Pulmonary artery endothelial cell (primary cell): ENCODE results near the gene AHDC1. TPM values are rescaled to one million over a fixed set of nuclear protein-coding genes. Genes with fewer than 3 reads are reported as not detected.

ENCODE experiments used
- DNase-seq: peaks from one replicate; pipeline ENCODE4 v3.0.0-alpha.2; 2011; ENCODE audit warnings: low read depth, low spot score
- total RNA-seq: library from RNA; depleted of rRNA; stranded (reverse); fragments of >200 nt; gene quantifications from 2 replicates; pipeline ENCODE4 v1.2.3, GENCODE V29; 2014

Gene AHDC1
- total RNA-seq, 1 donor from 2014 or later: 4.3 TPM

DNA sequence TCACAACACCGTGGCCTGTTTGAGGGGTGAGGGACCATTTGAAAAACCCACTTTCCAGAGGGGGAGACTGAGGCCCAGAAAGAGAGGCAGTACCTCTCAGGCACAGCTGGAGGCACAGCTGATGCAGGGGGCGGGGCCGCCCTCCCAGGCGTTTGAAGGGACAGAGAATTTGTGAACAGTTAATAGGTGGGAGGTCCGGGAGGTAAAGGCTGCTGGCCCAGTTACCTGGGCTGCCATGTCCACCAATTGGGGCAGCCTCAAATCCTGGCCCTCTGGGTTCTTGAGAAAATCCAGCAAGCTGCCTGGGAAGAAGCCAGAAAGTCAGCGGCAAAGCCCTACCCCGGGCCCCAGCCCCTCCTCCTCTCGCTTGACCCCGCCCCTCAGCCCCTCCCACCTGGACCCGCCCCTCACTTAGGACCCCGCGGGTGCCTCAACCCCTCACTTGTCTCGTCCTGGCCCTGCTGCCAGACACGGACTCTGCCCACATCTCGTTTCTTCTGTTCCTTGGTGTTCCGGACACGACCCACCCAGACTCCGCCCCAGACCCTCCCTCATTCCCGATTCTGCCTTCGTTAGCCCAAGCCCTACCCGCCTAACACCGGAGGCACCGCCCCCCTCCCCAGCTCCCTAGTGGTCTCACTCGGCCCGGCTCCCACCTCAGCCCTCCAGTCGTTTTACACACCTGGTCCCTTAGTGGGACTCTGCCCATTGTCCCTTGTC, 10.8 kb upstream of the AHDC1 start:
- no peak for DNase-seq

DNA sequence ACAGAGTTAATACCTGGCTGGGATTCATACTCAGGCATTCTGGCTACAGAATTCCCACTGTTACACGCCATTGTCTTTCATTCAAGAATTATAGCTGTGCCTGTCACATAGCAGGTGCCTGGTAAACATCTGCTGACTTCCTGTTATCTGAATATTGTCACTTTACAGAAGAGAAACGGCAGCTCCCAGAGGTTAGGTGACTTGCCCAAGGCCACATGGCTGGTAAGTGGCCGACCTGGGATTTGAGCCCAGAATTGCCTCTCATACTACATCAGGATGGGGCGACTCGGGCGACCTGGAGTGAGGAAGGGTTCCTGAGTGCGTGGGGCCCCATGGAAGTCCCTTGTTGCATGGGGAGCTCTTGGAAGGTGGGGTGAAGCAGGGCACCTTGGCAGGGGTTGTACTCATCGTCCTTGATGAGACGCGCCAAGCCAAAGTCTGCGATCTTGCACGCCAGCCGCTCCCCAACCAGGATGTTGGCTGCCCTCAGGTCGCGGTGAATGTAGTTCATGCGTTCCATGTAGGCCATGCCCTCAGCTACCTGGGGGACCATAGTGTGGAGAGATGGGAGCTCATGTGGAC, 10.2 kb upstream of the AHDC1 start:
- no peak for DNase-seq

DNA sequence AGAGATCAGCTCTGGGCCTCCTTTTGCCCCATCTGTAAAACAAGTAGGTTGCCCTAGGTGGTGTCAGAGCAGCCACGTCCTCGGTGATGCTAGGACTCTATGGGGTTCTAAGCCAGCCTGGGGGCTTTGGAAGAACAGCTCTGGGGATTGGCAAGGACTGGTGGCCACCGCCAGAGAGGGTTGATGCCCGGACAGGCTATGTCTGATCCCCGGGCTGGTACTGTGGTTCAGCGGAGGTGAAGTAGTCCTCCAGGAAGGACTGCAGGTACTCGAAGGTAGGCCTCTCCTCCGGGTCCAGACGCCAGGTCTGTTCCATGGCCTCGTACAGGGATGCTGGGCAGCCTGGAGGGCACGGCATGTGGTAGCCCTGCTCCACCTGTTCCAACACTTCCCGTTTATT, 8.8 kb upstream of the AHDC1 start:
- DNase-seq: no peak

DNA sequence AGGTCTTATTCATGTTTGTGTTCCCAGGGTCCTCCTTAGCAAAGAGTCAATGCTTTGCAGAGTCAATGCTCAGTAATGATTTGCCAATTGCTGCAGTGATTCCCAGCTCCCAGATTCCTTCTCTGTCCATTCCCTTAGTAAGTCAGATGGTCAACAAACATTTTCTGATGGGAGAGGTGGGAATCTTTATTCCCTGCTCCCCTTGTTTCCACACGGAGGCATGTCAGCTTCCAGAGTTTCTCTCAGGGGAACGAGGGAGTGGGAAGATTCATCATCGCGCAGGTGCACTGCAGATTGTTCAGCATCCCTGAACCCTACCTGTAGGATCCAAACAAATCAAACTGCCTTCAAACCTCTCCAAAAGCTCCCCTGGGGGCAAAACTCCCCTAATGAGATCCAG, 7.5 kb upstream of the AHDC1 start:
- DNase-seq: no peak

DNA sequence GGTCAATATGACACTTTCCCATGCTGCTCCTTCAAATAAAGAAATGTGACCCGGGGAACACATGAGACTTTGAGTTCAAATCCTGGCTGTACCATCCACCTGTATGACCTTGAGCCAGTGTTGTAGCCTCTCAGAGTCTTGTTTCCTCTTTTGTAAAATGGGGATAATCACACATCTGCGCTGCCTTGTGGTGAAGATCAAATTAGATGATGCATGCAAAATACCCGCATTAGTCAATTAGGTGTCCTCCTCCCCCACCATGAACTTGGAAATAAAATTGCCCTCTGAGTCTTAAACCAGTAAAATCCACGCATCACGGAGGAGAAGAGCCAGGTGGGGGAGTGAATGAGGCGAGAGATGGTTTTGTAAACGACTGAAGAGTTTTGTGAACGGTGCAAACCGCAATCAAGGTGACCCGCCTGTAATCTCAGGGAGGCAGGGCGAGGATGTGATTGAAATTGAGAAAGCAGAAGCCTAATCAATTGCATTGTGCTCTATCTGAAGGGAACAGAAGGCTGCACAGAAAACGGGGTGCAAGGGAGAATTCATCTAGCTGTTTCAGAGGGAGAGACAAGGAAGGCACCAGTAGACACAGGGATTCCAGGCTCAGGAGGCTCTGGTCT, 5.8 kb upstream of the AHDC1 start:
- no peak for DNase-seq

DNA sequence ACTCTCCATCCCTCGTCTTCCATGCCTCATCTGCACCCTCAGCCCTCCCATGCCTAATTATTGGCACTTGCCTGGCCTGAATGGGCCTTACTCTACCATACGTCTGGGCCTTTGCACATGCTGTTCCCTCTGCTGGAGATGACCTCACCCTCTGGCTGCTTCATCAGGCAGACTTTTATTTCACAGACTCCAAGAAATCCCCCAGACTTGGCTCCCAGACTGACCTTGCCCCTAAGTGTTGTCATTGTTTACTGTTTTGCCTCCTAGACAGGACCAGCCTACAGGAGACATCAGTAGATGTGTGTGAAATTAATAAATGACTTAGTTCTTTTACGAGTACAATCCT, 5.2 kb upstream of the AHDC1 start:
- DNase-seq: no peak

DNA sequence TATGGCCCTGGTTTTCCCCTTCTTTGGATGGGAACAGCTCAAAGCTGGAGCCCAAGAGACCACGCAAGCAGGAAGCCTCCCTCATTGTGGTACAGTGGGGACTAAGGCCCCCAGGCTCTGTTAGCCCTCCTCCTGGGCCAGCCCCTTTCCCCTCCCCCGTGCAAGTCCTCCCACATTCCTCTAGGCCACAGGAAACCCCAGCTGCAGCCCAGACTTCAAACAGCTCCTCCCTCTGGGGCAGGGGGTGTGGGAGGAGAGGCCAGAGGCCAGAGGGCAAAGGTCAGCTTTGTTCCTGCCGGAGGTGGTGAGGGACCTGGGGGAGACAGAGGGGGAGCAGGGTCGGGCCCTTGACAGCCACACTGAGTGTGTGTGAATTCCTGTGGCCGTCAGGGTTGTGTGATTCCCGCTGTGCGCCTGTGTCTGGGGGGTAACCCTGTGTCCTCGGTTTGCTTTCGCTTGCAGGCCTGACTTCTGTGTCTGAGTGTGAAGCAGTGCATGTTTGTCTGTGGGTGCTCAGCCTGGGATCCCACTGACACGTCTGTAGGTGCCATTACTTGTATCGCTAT, 3.4 kb upstream of the AHDC1 start:
- DNase-seq: no peak

DNA sequence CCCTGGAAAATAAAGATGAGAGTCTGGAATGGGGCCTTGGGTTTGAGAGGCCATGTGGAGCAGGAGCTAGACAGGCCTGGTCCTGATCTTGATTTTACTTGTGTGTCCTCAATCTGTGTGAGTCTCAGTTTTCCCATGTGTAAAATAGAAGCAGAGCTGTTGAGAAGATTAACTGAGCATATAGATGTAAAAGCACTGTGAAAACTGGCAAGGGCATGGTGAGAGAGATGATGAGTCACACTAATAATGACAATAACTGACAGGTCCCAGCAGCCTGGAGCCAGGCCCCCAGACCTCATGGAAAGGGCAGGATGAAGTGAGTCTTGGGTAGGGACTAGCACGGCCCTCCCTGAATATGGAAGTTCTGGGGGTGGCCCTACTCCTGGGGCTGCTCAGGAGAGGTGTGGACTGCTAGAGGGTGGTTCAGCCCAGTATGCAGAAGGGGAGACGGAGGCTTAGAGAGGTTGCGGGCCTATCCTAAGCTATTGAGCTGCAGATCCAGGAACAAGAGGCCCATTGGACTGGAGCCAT, 2.8 kb upstream of the AHDC1 start:
- no peak for DNase-seq

DNA sequence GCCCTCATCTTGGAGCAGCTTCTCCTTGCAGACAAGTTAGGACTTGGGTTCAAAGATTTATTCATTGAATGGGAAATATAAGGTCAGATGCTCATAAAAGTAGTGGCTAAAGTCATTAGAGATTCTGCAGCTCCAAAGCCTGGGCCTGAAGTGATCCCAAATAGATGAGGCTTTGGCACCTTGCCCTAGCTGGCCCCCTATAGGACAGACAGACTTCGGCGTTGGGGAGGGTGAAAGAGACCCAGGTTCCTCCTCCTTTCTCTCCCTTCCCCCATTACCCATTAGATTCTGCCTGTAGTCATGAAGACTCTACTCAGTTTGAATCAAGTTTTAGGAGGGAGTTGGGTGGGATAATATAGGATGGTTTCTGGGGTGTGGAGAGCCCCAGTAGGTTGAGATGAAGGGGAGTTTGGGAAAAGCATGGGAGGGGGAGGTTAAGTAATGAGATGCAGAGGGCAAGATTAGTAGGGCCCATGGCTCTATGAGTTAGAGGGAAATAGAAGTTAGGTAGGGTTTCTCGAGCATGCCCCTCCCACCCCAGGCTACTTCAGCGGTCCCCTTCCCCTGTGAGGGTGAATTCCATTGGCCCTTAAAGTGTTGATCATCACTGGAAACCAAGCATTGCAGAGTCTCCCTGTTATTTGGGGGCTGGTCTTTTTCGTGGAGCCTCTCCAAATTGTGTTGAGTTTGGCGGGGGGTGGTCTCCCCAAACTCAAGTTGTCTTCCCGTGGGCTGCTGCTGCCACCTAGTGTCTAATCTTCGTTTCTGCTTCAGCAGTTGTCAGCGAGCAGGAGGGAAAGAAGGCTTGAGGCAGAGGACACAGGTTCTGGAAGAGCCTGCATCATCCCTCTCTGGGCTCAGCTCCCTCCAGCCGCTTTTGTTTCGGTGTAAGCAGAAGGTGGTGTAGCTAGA, 2.1 kb upstream of the AHDC1 start:
- DNase-seq: no peak

DNA sequence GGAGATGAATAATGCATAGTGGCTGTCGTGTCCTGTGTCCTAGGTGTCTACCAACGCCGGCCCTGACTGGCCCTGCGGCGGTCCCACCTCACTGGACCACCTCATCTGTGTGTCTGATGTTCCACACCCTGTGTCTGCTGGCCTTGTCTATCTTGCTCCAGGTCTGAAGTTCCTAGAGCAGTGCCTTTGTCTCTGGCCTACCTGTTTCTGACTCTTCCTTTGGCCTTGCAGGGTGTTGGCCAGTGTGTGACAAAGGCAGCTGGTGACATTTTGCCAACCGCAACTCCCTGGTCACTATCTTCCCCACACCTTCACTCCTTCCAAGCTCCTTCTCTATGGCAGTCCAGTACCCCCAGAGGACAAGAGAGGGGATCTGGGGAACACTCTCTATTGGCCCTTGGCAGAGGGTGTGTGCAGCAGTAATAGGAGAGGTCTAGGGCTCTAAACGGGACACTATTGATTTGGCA, 1.4 kb upstream of the AHDC1 start:
- no peak for DNase-seq

DNA sequence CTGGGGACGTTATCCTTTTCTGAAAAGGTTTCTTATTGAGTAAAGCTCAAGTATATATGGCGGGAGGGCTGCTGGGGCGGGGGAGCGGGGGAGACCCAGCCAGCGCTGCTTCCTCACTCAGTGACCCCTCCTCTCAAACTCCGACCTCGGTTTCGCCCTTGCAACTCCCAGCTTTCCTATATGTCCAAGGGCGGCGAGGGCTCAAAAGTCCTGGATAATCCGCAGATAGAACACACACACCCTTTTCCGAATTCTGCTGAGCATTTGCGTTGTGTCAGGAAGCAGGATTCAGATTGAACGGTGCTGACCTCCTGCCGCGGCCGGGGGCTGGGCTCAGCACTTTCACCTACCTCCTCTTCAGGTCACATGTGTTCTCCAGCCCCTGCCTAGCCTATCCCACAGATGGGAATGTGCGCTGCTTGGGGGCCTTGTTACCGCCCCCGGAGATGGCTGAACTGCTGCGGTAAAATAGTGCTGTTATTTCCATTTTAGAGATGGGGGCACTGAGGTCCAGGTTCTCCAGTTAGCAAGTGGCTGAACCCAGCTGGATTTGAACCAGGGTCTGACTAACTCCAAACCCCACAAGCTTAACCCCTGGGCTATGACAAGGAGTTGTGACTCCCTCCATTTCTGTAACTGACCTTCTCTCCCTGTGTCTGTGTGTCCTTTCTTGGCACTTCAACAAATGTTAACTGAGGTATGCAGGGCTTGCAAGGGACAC, 795 bp upstream of the AHDC1 start:
- DNase-seq: no peak

DNA sequence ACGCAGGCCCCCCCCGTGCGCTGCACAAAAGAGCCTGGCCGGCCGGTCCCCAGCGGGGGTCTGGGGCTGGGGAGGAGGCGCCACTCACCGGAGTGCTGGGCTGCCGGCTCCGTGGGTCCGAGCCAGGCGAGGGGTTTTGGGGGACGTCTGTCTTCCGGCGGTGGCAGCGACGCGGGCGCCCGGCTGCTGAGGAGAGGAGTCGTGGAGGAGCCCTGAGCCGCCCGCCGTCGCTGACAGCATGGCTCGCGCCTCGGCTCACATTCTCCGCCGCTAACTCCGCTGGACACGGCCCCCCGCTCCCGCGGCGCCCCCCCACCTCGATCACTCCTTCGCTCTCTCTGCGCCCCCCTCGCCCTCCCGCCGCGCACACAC, 649 bp downstream of the AHDC1 start:
- no peak for DNase-seq

DNA sequence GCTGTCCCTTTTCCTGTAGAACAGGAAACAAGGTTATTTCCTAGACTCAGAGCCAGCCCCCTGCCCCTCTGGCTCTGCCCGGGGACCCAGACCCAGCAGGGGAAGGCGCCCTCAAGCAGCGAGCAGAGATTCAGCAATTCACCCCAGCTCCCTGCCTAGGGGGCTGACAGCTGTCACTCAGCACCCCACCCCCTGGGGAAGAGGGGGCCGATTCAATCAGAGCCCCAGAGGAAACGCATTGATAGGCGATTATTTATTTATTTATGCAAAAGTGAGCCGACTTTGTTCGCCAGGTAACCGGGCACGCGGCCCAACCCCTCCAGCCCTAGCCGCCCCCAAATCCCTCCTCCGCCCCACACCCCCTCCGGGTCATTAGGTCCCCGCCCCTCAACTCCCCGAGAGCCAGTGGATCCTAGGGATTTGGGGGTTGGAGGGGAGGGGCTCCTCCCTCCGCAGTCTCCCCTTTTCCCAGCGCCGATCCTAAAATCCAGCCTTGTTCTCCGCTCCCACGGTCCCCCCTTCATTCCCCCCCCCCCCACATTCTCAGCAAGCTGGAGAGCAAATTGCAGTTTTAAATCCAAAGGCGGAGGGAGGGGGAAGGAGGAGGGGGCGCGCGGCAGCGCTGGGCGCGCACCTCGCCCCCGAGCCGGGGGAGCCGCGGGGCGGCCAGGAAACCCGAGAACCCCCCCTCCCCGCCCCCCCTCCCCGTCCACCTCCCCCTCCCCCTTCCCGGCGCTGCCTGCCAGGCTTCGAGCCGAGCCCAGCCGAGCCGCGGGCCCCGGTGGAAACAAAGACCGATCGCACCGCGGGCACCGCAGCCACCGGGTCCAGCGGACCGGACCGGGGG, 1.3 kb downstream of the AHDC1 start:
- no peak for DNase-seq

DNA sequence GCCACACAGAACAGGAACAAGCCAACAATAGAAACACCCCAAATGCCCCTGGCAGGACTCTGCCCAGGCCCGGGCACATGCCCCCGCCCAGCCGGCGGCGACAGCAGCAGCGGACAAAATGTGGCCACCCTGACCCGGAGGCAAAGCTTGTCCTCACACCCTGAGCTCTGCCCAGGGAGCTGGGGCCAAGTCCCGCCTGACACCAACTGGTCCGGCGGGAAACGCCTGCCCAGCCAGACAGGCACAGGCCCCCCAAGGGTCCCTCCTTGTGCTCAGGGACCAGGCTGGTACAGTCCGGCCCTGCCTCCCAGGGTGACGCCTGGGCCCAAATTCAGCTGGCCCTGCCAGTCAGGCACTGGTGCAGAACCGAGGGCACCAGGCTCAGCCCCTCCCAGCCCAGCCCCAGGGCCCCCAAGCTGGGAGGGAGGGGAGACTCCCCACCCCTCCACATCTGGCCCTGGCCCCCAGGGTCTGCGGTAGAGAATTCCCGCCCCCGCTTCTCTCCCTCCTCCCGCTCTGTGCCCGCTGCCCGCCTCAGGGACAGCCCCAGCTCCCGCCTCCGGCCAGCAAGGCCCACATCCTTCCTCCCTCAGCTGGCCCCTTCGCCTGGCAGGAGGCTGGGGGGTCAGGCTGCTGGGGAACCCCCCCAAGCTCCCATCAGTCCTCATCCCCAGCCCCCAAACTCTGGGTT, 2.0 kb downstream of the AHDC1 start:
- DNase-seq: no peak

DNA sequence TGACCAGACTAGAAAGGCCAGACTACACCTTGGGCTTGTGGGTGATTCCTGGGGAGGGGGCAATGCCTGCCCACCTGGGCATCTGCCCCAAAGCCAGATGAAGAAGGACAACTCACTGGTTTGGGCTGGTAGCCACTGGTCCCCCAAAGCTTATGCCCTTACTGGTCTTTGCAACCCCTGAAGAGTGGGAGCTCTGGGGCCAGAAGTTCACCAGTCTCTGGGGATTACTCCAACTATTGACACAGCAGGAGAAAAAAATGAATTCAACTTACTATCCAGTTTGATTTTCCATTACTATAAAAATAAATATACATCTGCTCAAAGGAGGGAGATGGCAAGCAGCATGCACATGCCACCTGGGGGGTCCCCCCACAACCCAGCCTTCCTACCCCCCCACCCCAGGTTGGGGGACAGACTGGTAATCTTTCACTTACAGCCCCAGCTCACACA, 2.6 kb downstream of the AHDC1 start:
- DNase-seq: no peak

DNA sequence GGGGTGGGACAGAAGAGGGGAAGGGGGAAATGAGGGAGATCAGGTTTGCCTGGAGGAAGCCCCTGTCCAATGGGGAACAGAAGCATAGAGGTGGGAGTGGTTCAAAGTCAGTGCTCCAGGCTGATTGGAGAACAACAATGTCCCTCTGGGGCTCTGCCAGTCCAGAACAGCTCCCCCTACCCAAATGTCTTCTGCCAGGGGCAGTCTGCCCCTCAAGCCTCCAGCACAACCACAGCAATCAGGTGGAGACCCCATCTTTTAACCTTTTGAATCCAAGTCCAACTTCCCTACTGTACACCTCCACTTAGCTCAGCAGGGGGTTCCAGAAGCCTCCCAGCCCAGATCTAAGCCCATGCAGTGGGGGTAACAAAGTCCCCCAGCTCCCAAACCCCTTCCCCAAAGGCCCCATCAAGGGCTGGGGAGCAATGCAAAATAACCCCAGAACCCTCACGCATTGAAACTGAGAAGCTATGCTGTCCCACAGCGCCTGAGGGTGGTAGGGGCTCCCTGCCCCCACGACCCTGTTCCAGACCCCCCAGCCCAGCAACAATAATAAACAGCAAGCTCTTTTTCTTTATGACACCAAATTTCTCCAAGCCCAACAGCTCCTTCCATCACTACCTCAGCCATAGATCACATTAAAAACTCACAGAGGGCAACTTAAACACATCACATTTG, 3.3 kb downstream of the AHDC1 start:
- no peak for DNase-seq

DNA sequence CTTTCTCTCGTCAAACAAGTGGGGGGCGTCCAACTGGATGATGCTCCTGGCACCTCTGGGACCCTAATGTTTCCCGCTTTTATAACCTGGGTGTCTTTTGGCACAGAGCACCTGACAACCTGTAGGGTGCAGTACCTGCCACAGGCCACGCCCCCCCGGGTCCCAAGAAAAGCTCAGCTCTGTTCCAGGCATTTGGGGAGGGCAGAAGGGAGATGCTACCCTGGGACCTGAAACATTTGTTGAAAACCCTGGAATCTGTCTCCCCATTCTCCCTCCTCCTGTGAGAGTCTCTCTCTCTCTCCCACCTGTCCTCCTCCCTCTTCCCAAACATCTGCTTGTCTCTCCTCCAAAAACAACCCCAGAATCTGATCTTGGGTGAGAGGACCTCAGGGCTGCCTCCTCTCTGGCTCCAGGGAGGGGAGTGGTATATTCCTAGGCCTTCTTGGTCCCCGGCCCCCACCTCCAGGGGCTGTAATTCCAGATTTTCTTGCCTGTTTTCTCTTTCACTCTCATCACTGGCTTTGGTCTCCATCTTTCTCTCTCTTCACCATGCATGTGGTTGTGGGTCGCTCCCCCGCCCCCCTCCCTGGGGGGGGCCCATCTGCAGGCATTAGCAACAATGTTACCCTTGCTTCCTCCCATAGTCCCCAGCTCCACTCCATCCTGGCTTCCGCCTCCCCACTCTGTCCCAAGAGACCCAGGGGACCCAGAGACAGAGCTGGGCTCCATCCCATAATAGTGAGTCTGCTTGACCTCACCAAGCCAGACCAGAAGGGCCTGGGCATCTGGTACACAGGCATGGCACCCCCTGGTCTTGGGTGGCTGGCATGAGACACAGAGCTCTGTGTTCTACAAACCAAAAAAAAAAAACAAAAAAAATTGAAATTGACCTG, 4.1 kb downstream of the AHDC1 start:
- DNase-seq: no peak
